Trophoblast cell (in vitro differentiated cells and primary cell): ENCODE data around the gene OGG1.

Source experiments
- DNase-seq, 2 donors: peaks; one replicate each; pipeline ENCODE4 v3.0.0-alpha.2; 2016
- H2AFZ ChIP-seq: 2 replicates; pipeline ENCODE4 v1.6.1; 2013; ENCODE audit warnings: low read length, moderate library complexity, mild to moderate bottlenecking; ENCODE audit not compliant: insufficient read depth, poor library complexity
- H2AK5ac ChIP-seq: 2 replicates; pipeline ENCODE4 v1.6.1; 2013; ENCODE audit warnings: mild to moderate bottlenecking, low read length
- H2BK120ac ChIP-seq: 2 replicates; pipeline ENCODE4 v1.6.1; 2013; ENCODE audit warnings: low read length, mild to moderate bottlenecking, moderate library complexity; ENCODE audit not compliant: insufficient read depth, poor library complexity
- H2BK12ac ChIP-seq: 2 replicates; pipeline ENCODE4 v1.6.1; 2013; ENCODE audit warnings: mild to moderate bottlenecking, low read length, moderate library complexity
- H2BK5ac ChIP-seq: 2 replicates; pipeline ENCODE4 v1.6.1; 2013; ENCODE audit warnings: low read length, low read depth, moderate library complexity, mild to moderate bottlenecking; ENCODE audit not compliant: poor library complexity
- H3K14ac ChIP-seq: 2 replicates; pipeline ENCODE4 v1.6.1; 2013; ENCODE audit warnings: mild to moderate bottlenecking, low read length
- H3K18ac ChIP-seq: 2 replicates; pipeline ENCODE4 v1.6.1; 2013; ENCODE audit warnings: mild to moderate bottlenecking, low read length
- H3K23ac ChIP-seq: 2 replicates; pipeline ENCODE4 v1.6.1; 2013; ENCODE audit warnings: low read length
- H3K27ac ChIP-seq: 2 replicates; pipeline ENCODE4 v1.5.1; 2013; ENCODE audit warnings: low read depth, mild to moderate bottlenecking, inconsistent platforms, low read length, moderate library complexity
- H3K27me3 ChIP-seq: 2 replicates; pipeline ENCODE4 v1.6.1; 2013; ENCODE audit warnings: inconsistent platforms, mild to moderate bottlenecking, low read length, moderate library complexity; ENCODE audit not compliant: insufficient read depth
- H3K36me3 ChIP-seq, 2 experiments: 1 replicate in 1 of 2; 2 replicates in 1 of 2; pipeline ENCODE4 v1.6.1; 2013; ENCODE audit warnings: low read length in 2 of 2, mild to moderate bottlenecking in 2 of 2, moderate library complexity in 1 of 2; ENCODE audit not compliant: insufficient read depth in 2 of 2, control insufficient read depth in 1 of 2
- H3K4ac ChIP-seq: 2 replicates; pipeline ENCODE4 v1.6.1; 2013; ENCODE audit warnings: low read depth, mild to moderate bottlenecking, low read length, moderate library complexity
- H3K4me1 ChIP-seq, 2 experiments: 1 replicate in 1 of 2; 2 replicates in 1 of 2; pipeline ENCODE4 v1.6.1; 2013; ENCODE audit warnings: low read length in 2 of 2, mild to moderate bottlenecking in 2 of 2, moderate library complexity in 1 of 2; ENCODE audit not compliant: insufficient read depth in 2 of 2, control insufficient read depth in 1 of 2
- H3K4me2 ChIP-seq: 2 replicates; pipeline ENCODE4 v1.6.1; 2013; ENCODE audit warnings: inconsistent platforms, mild to moderate bottlenecking, low read length, moderate library complexity
- H3K4me3 ChIP-seq: 2 replicates; pipeline ENCODE4 v1.5.1; 2013; ENCODE audit warnings: mild to moderate bottlenecking, low read depth, low read length, inconsistent platforms
- H3K79me1 ChIP-seq: one replicate; pipeline ENCODE4 v1.6.1; 2013; ENCODE audit warnings: low read length
- H3K79me2 ChIP-seq: 2 replicates; pipeline ENCODE4 v1.6.1; 2013; ENCODE audit warnings: low read length, mild to moderate bottlenecking; ENCODE audit not compliant: control insufficient read depth, insufficient read depth, poor library complexity
- H3K9ac ChIP-seq: 2 replicates; pipeline ENCODE4 v1.6.1; 2013; ENCODE audit warnings: mild to moderate bottlenecking, low read length
- H3K9me3 ChIP-seq: 2 replicates; pipeline ENCODE4 v1.6.1; 2013; ENCODE audit warnings: low read depth, mild to moderate bottlenecking, control low read depth, inconsistent platforms, low read length; ENCODE audit not compliant: insufficient read depth
- H4K12ac ChIP-seq: 2 replicates; pipeline ENCODE4 v1.6.1; 2013; ENCODE audit warnings: low read depth, mild to moderate bottlenecking, low read length, moderate library complexity
- H4K8ac ChIP-seq: 2 replicates; pipeline ENCODE4 v1.6.1; 2013; ENCODE audit warnings: low read depth, mild to moderate bottlenecking, low read length, moderate library complexity
- H4K91ac ChIP-seq: one replicate; pipeline ENCODE4 v1.6.1; 2013; ENCODE audit warnings: low read depth, mild to moderate bottlenecking, low read length, moderate library complexity
- WGBS: extraction: QIAGEN DNeasy Blood & Tissue Kit; methylation state at CpG from one replicate; pipeline ENCODE4 v1.1.7; 2013; ENCODE audit warnings: missing lambda C conversion rate; ENCODE audit not compliant: insufficient read length, insufficient coverage; ENCODE audit errors: extremely low coverage; 5-methylcytosine and 5-hydroxymethylcytosine counted together

The OGG1 gene

GRCh38 chr3:9779721-9780457 is 30.1 kb downstream of the OGG1 start:
- Histone ChIP-seq H3K79me2 (no peaks in the 10 kb centered on the region), H4K8ac (no peak overlapping the region), H3K79me1 (no peaks in the 10 kb centered on the region), H3K4me2 (no peak overlapping the region), H3K14ac (no peak overlapping the region), H3K27me3 (no peaks in the 10 kb centered on the region), H3K18ac (no peak overlapping the region), H3K4me1 (no peaks in the 10 kb centered on the region), H2BK120ac (no peak overlapping the region), H4K12ac (no peak overlapping the region), H2AFZ (no peak overlapping the region), H3K4me3 (no peak overlapping the region), H3K9me3 (no peaks in the 10 kb centered on the region), H2BK12ac (no peak overlapping the region), H2AK5ac (no peak overlapping the region), H4K91ac (no peak overlapping the region), H3K36me3 (peaks cover 25 to 35% of the 10 kb centered on the region in 2 experiments), H3K27ac (no peak overlapping the region), H2BK5ac (no peak overlapping the region), H3K9ac (no peak overlapping the region), H3K23ac (no peak overlapping the region), H3K4ac (no peak overlapping the region)
- WGBS, result no CpG with 5 or more reads among the region's 8 CpGs
- DNase-seq, result no peak

GRCh38 chr3:9780458-9780812 is 30.7 kb downstream of the OGG1 start:
- H3K36me3 ChIP-seq, result peaks cover 28 to 39% of the 10 kb centered on the region in 2 experiments
- H3K27me3 ChIP-seq, result no peaks in the 10 kb centered on the region
- no peak overlapping the region for H3K9ac ChIP-seq
- H3K9me3 ChIP-seq, result no peaks in the 10 kb centered on the region
- DNase-seq, result no peak
- no peak overlapping the region for H3K23ac ChIP-seq
- no peak overlapping the region for H2BK120ac ChIP-seq
- H3K18ac ChIP-seq, result no peak overlapping the region
- no peaks in the 10 kb centered on the region for H3K79me1 ChIP-seq
- H4K8ac ChIP-seq, result no peak overlapping the region
- no peaks in the 10 kb centered on the region for H3K4me1 ChIP-seq
- no peak overlapping the region for H3K4ac ChIP-seq
- no peak overlapping the region for H3K14ac ChIP-seq
- H2AK5ac ChIP-seq, result no peak overlapping the region
- no CpG with 5 or more reads among the region's 10 CpGs for WGBS
- H3K79me2 ChIP-seq, result no peaks in the 10 kb centered on the region
- H3K27ac ChIP-seq, result no peak overlapping the region
- no peak overlapping the region for H2BK12ac ChIP-seq
- H3K4me2 ChIP-seq, result no peak overlapping the region
- no peak overlapping the region for H2BK5ac ChIP-seq
- H3K4me3 ChIP-seq, result no peak overlapping the region
- H4K91ac ChIP-seq, result no peak overlapping the region
- H2AFZ ChIP-seq, result no peak overlapping the region
- H4K12ac ChIP-seq, result no peak overlapping the region

- H4K8ac ChIP-seq, result no peak overlapping the region
- no peak overlapping the region for H3K14ac ChIP-seq
- peaks cover 28 to 41% of the 10 kb centered on the region in 2 experiments for H3K36me3 ChIP-seq
- no peak for DNase-seq
- H3K18ac ChIP-seq, result no peak overlapping the region
- H3K23ac ChIP-seq, result no peak overlapping the region
- H3K27ac ChIP-seq, result no peak overlapping the region
- H3K9me3 ChIP-seq, result no peaks in the 10 kb centered on the region
- no peaks in the 10 kb centered on the region for H3K4me1 ChIP-seq
- H2BK5ac ChIP-seq, result no peak overlapping the region
- H3K79me2 ChIP-seq, result no peaks in the 10 kb centered on the region
- H3K27me3 ChIP-seq, result no peaks in the 10 kb centered on the region
- H2AFZ ChIP-seq, result no peak overlapping the region
- H4K12ac ChIP-seq, result no peak overlapping the region
- no peak overlapping the region for H2AK5ac ChIP-seq
- H2BK12ac ChIP-seq, result no peak overlapping the region
- H3K79me1 ChIP-seq, result no peaks in the 10 kb centered on the region
- H3K4ac ChIP-seq, result no peak overlapping the region
- H3K4me3 ChIP-seq, result no peak overlapping the region
- no peak overlapping the region for H2BK120ac ChIP-seq
- no peak overlapping the region for H3K9ac ChIP-seq
- H3K4me2 ChIP-seq, result no peak overlapping the region
- no peak overlapping the region for H4K91ac ChIP-seq
- no CpG with 5 or more reads among the region's 4 CpGs for WGBS
Observed at GRCh38 chr3:9780910-9781309, 31.2 kb downstream of the OGG1 start.

- H4K91ac ChIP-seq, result no peak overlapping the region
- H3K23ac ChIP-seq, result no peak overlapping the region
- no peak overlapping the region for H3K14ac ChIP-seq
- H3K4ac ChIP-seq, result no peak overlapping the region
- no peak overlapping the region for H3K18ac ChIP-seq
- no peaks in the 10 kb centered on the region for H3K79me1 ChIP-seq
- H3K4me2 ChIP-seq, result no peak overlapping the region
- no peak overlapping the region for H3K27ac ChIP-seq
- no peaks in the 10 kb centered on the region for H3K79me2 ChIP-seq
- WGBS, result no CpG with 5 or more reads among the region's 1 CpG
- DNase-seq, result no peak
- H4K8ac ChIP-seq, result no peak overlapping the region
- H2BK5ac ChIP-seq, result no peak overlapping the region
- no peaks in the 10 kb centered on the region for H3K4me1 ChIP-seq
- H2AFZ ChIP-seq, result no peak overlapping the region
- H3K9me3 ChIP-seq, result no peaks in the 10 kb centered on the region
- no peak overlapping the region for H3K4me3 ChIP-seq
- no peak overlapping the region for H2BK120ac ChIP-seq
- H3K27me3 ChIP-seq, result no peaks in the 10 kb centered on the region
- H4K12ac ChIP-seq, result no peak overlapping the region
- H2BK12ac ChIP-seq, result no peak overlapping the region
- H3K9ac ChIP-seq, result no peak overlapping the region
- peaks cover 30 to 46% of the 10 kb centered on the region in 2 experiments for H3K36me3 ChIP-seq
- H2AK5ac ChIP-seq, result no peak overlapping the region
Observed at GRCh38 chr3:9781551-9781950, 31.8 kb downstream of the OGG1 start.
